Left lung (tissue), 10 donors: ENCODE measurements around the gene TCP11L1. TPM values are rescaled to one million over a fixed set of nuclear protein-coding genes. Genes with fewer than 3 reads are reported as not detected.

ENCODE experiments used
- ATAC-seq: fragments of 200-7000 bp; cut with Tn5 transposase; one replicate; pipeline ENCODE4 v1.9.1; 2020; ENCODE audit warnings: moderate library complexity
- DNase-seq, 4 donors: peaks; one replicate each; pipeline ENCODE4 v3.0.0-alpha.2; 2013 to 2020
- H3K27ac ChIP-seq, 2 donors: fragments of 200-600 bp; sonication (generic) in 1 of 2; one replicate each; pipeline versions ENCODE4 v1.5.0 to v1.8.0; 2020 to 2021
- H3K27me3 ChIP-seq, 2 donors: fragments of 200-600 bp; sonication (generic) in 1 of 2; one replicate each; pipeline versions ENCODE4 v1.5.0 to v1.8.0; 2020 to 2021
- H3K36me3 ChIP-seq, 2 donors: fragments of 200-600 bp; sonication (generic) in 1 of 2; one replicate each; pipeline versions ENCODE4 v1.5.0 to v1.8.0; 2020 to 2021
- H3K4me1 ChIP-seq, 2 donors: fragments of 200-600 bp; one replicate each; pipeline ENCODE4 v1.8.0; 2021
- H3K4me3 ChIP-seq, 2 donors: fragments of 200-600 bp; sonication (generic) in 1 of 2; one replicate each; pipeline versions ENCODE4 v1.5.0 to v1.8.0; 2020 to 2021; ENCODE audit warnings: mild to moderate bottlenecking in 1 of 2
- H3K9me3 ChIP-seq, 2 donors: fragments of 200-600 bp; sonication (generic) in 1 of 2; one replicate each; pipeline versions ENCODE4 v1.5.0 to v1.8.0; 2020 to 2021
- intact Hi-C, 2 donors: fragments of 100-400 bp; cut with DNase I; formaldehyde crosslinking; loops; one replicate each; pipeline versions ENCODE4 v1.11.2 to v1.14.2; 2022
- polyA plus RNA-seq, 6 donors: library from polyadenylated mRNA; unstranded; fragments of 120-200 nt; gene quantifications; one replicate each; pipeline ENCODE4 v1.2.1, GENCODE V29; 2013; ENCODE audit not compliant: insufficient read length in 6 of 6
- total RNA-seq, 2 donors: library from RNA; stranded (reverse); fragmentation: NEBNext Ultra II Directional; extraction: Animal tissue kit (Norgen Biotek cat#: 25700); gene quantifications; one replicate each; pipeline ENCODE4 v1.2.1, GENCODE V29; 2021
- TF ChIP-seq, protein P1 (sequence below), 2 donors: fragments of 200-600 bp; sonication (generic) in 1 of 2; IDR thresholded peaks; one replicate each; pipeline versions ENCODE4 v1.5.0 to v1.8.0; 2021; ENCODE audit warnings: antibody characterized with exemption in 2 of 2
- donor health status: DM: no; HTN: yes; CAD: no.
- donor health status: DM: no; HTN: no; CAD: no.

Gene TCP11L1
- total and polyA plus RNA-seq, 8 donors: 13.9 to 25.9 (median 15.6) TPM

DNA sequence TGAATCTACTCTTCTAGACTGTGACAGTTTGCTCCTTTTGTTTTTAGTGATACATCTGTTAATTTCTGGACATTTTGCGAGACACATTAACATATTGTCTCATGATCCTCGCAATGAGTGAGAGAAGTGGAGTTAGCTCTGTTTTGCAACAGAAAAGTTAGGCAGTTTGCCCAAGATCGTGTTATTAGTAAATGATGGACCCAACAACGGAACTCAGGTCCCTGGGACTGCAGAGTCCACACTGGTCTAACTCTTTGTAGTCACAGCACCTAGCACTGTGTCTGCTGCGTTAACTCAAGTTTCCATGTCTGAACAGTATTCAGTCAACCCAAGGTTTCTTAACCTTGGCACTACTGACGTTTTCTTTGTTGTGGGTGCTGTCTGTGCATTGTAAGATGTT is 20.5 kb upstream of the TCP11L1 start:
- Histone ChIP-seq H3K36me3 (no peaks in the 10 kb centered on the region), H3K4me1 (peaks cover 6 to 13% of the 10 kb centered on the region in 2 donors), H3K9me3 (no peaks in the 10 kb centered on the region), H3K27ac (no peak overlapping the region), H3K4me3 (no peak overlapping the region), H3K27me3 (peaks cover 0 to 42% of the 10 kb centered on the region in 2 donors)
- TF ChIP-seq, protein P1, sequence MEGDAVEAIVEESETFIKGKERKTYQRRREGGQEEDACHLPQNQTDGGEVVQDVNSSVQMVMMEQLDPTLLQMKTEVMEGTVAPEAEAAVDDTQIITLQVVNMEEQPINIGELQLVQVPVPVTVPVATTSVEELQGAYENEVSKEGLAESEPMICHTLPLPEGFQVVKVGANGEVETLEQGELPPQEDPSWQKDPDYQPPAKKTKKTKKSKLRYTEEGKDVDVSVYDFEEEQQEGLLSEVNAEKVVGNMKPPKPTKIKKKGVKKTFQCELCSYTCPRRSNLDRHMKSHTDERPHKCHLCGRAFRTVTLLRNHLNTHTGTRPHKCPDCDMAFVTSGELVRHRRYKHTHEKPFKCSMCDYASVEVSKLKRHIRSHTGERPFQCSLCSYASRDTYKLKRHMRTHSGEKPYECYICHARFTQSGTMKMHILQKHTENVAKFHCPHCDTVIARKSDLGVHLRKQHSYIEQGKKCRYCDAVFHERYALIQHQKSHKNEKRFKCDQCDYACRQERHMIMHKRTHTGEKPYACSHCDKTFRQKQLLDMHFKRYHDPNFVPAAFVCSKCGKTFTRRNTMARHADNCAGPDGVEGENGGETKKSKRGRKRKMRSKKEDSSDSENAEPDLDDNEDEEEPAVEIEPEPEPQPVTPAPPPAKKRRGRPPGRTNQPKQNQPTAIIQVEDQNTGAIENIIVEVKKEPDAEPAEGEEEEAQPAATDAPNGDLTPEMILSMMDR (IDR thresholded peaks at IDR 0.05): no peak
- ATAC-seq: no peak
- intact Hi-C loops: no loop called here
- DNase-seq: no peak

DNA sequence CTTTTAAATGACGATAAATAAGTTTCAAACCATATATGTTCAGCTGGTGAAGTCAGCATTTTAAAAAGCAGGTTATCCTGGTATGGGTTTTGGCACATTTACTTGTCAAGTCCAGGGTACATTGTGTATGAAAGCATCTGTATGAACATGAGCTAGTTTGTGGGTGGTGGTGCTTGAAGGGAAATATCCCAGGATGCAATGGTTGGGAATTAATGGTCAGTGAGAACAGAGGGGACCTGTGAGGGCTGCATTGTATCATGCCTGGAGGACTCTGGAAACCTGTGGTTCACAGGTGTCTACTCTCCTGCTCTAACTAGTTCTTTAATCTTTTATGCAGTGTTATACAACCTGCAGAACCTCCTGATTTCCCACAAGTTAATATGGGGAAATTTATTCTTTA is 17.9 kb upstream of the TCP11L1 start:
- H3K4me3 ChIP-seq: no peak overlapping the region
- intact Hi-C loops: no loop called here
- peaks cover 0 to 20% of the 10 kb centered on the region in 2 donors for H3K27me3 ChIP-seq
- peaks cover 2 to 6% of the 10 kb centered on the region in 2 donors for H3K4me1 ChIP-seq
- DNase-seq (no peak), ATAC-seq (no peak)
- no peaks in the 10 kb centered on the region for H3K9me3 ChIP-seq
- TF ChIP-seq, protein P1 (IDR thresholded peaks at IDR 0.05): no peak
- no peak overlapping the region for H3K27ac ChIP-seq
- H3K36me3 ChIP-seq: no peaks in the 10 kb centered on the region

DNA sequence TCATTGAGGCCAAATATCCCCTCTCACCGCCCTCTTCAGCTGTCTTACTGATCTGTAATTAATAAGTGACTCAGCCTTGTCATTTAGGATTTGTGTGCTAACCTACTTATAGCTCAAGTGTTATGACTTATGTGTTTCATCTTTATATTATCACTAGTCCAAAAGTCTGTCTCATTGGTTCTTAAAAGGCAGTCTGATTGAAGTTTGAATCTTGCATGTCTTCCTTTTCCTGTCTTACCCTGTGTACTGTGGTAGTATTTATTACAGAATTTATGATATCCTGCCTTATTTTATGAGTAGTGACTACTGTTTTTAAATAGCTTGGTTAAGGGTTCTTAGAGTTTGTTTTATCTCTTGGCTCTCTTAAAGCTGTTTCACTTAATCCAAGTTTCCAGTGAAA is 17.4 kb upstream of the TCP11L1 start:
- intact Hi-C loops: no loop called here
- TF ChIP-seq, protein P1 (IDR thresholded peaks at IDR 0.05): no peak
- no peak for ATAC-seq
- Histone ChIP-seq H3K4me3 (no peak overlapping the region), H3K9me3 (no peaks in the 10 kb centered on the region), H3K27ac (no peak overlapping the region), H3K27me3 (peaks cover 0 to 16% of the 10 kb centered on the region in 2 donors), H3K4me1 (peaks cover 0 to 4% of the 10 kb centered on the region in 2 donors), H3K36me3 (no peaks in the 10 kb centered on the region)
- no peak for DNase-seq

DNA sequence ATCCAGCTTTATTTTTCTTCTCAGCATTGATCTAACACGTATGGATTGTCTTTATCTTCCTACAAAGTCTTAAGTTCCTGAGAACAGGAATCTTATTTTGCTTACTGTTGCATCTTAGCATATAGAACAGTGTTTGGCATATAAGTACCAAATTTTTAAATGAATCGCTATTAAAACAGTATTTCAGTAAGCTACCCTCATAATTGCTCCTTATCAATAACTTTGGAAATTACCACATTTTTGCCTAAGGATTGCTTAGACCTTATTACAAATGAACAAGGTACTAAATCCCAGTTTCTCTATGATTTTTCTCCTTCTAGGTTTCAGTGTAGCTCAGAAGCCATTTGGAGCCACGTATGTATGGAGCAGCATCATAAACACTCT is 14.0 kb upstream of the TCP11L1 start:
- Histone ChIP-seq H3K27me3 (no peaks in the 10 kb centered on the region), H3K4me1 (no peaks in the 10 kb centered on the region), H3K27ac (no peak overlapping the region), H3K4me3 (no peak overlapping the region), H3K9me3 (no peaks in the 10 kb centered on the region), H3K36me3 (no peaks in the 10 kb centered on the region)
- DNase-seq (no peak), ATAC-seq (no peak)
- intact Hi-C loops: no loop called here
- TF ChIP-seq, protein P1 (IDR thresholded peaks at IDR 0.05): no peak

DNA sequence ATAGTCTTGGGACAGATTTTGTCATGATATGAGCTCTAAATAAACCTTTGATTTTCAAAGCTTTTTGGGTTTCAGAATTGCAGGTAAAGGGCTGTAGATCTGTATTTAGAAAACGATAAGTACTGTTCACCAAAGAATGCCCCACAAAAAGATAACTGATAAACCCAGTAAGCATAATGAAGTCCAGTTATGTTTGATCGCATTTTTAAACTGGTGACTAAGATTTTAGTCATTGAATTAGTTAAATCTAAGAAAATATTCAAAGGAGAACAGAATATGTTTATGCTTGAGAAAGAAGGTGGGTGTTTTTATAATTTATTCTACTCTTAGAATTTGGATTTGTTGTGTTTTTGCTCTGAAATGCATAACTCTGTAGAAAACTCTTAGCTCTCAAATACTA is 12.1 kb upstream of the TCP11L1 start:
- no peaks in the 10 kb centered on the region for H3K27me3 ChIP-seq
- H3K4me1 ChIP-seq: no peaks in the 10 kb centered on the region
- H3K27ac ChIP-seq: no peak overlapping the region
- intact Hi-C loops: no loop called here
- no peaks in the 10 kb centered on the region for H3K36me3 ChIP-seq
- no peak overlapping the region for H3K4me3 ChIP-seq
- DNase-seq (no peak), ATAC-seq (no peak)
- TF ChIP-seq, protein P1 (IDR thresholded peaks at IDR 0.05): no peak
- no peaks in the 10 kb centered on the region for H3K9me3 ChIP-seq
